ENCODE data around the gene EME2. TPM values are rescaled to one million over a fixed set of nuclear protein-coding genes. Genes with fewer than 3 reads are reported as not detected.
A peak's percentile ranks its signal among the peaks of the same experiment; 100 is the strongest.

Gene EME2
- total RNA-seq, 1 donor from 2014 or later, result 23.3 TPM

DNA sequence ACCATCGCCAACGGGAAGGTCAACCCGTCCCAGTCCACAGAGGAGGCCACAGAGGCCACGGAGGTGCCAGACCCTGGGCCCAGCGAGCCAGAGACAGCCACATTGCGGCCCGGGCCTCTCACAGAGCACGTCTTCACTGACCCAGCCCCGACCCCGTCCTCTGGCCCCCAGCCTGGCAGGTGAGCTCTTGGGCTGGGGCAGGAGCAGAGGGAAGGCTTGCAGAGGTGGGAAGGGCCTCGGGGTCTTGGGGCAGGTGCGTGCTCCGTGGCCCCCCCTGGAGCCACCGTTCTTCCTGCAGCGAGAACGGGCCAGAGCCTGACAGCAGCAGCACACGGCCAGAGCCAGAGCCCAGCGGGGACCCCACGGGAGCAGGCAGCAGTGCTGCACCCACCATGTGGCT is 6.4 kb upstream of the EME2 start:
- no peaks in the 10 kb centered on the region for H3K27me3 Mint-ChIP-seq (ENCODE audit: low read depth, unreplicated experiment)
- H3K9me3 Mint-ChIP-seq (ENCODE audit: unreplicated experiment), result no peaks in the 10 kb centered on the region
- no peaks in the 10 kb centered on the region for H3K27me3 ChIP-seq (ENCODE audit: insufficient read depth, low read length)
- H3K4me2 ChIP-seq (ENCODE audit: low read length), result no peak overlapping the region
- peaks cover 44% of the 10 kb centered on the region for H4K20me1 ChIP-seq (ENCODE audit: insufficient read depth, low read length)
- no peak overlapping the region for H3K4me3 Mint-ChIP-seq (ENCODE audit: unreplicated experiment)
- H3K27ac Mint-ChIP-seq (ENCODE audit: unreplicated experiment), result no peak overlapping the region
- no peak overlapping the region for H3K4me3 ChIP-seq (ENCODE audit: insufficient read depth, low read depth, low read length)
- H3K36me3 ChIP-seq (ENCODE audit: insufficient read depth, low read length), result no peaks in the 10 kb centered on the region
- TF ChIP-seq, protein P1, sequence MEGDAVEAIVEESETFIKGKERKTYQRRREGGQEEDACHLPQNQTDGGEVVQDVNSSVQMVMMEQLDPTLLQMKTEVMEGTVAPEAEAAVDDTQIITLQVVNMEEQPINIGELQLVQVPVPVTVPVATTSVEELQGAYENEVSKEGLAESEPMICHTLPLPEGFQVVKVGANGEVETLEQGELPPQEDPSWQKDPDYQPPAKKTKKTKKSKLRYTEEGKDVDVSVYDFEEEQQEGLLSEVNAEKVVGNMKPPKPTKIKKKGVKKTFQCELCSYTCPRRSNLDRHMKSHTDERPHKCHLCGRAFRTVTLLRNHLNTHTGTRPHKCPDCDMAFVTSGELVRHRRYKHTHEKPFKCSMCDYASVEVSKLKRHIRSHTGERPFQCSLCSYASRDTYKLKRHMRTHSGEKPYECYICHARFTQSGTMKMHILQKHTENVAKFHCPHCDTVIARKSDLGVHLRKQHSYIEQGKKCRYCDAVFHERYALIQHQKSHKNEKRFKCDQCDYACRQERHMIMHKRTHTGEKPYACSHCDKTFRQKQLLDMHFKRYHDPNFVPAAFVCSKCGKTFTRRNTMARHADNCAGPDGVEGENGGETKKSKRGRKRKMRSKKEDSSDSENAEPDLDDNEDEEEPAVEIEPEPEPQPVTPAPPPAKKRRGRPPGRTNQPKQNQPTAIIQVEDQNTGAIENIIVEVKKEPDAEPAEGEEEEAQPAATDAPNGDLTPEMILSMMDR (IDR thresholded peaks at IDR 0.05; ENCODE audit: insufficient read depth, low read depth, low read length), result no peak
- no peak for TF ChIP-seq EZH2 (IDR thresholded peaks at IDR 0.05; ENCODE audit: insufficient read depth, low read length)
- peaks cover 9% of the 10 kb centered on the region for H3K4me1 ChIP-seq (ENCODE audit: insufficient read depth, low read length)
- H3K36me3 Mint-ChIP-seq (ENCODE audit: low read depth, unreplicated experiment), result peaks cover 2% of the 10 kb centered on the region
- DNase-seq (ENCODE audit: low read depth), result no peak
- H2AFZ ChIP-seq (ENCODE audit: low read depth, low read length), result no peak overlapping the region
- no peaks in the 10 kb centered on the region for H3K79me2 ChIP-seq (ENCODE audit: insufficient read depth, low read length)
- H3K27ac ChIP-seq (ENCODE audit: low read depth, low read length), result no peak overlapping the region
- FAIRE-seq, result no peak
- H3K9me3 ChIP-seq (ENCODE audit: insufficient read depth, low read depth, low read length), result no peaks in the 10 kb centered on the region
- peaks cover 2% of the 10 kb centered on the region for H3K4me1 Mint-ChIP-seq (ENCODE audit: low read depth, unreplicated experiment)
- H3K9ac ChIP-seq (ENCODE audit: low read length), result no peak overlapping the region

DNA sequence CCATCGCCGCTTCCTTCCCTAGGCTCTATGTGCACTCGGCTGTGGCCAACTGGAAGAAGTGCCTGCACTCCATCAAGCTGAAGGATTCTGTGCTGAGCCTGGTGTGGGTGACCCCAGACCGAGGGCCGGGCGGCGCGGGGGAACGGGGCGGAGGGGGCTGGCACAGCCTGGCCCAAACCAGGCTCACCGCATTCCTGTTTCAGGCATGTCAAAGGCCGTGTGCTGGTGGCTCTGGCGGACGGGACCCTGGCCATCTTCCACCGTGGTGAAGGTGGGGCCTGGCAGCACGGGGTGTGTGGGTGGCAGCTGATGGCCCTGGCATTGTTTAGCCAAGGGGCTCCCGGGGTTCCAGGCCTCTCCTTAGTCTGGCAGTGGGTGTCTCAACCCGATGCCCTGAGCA is 5.9 kb upstream of the EME2 start:
- peaks cover 44% of the 10 kb centered on the region for H4K20me1 ChIP-seq (ENCODE audit: insufficient read depth, low read length)
- no peak overlapping the region for H3K27ac ChIP-seq (ENCODE audit: low read depth, low read length)
- Mint-ChIP-seq H3K9me3 (ENCODE audit: unreplicated experiment) (no peaks in the 10 kb centered on the region), H3K27ac (ENCODE audit: unreplicated experiment) (no peak overlapping the region), H3K36me3 (ENCODE audit: low read depth, unreplicated experiment) (no peaks in the 10 kb centered on the region), H3K27me3 (ENCODE audit: low read depth, unreplicated experiment) (no peaks in the 10 kb centered on the region), H3K4me3 (ENCODE audit: unreplicated experiment) (no peak overlapping the region), H3K4me1 (ENCODE audit: low read depth, unreplicated experiment) (peaks cover 2% of the 10 kb centered on the region)
- no peaks in the 10 kb centered on the region for H3K9me3 ChIP-seq (ENCODE audit: insufficient read depth, low read depth, low read length)
- no peaks in the 10 kb centered on the region for H3K27me3 ChIP-seq (ENCODE audit: insufficient read depth, low read length)
- no peak overlapping the region for H2AFZ ChIP-seq (ENCODE audit: low read depth, low read length)
- H3K36me3 ChIP-seq (ENCODE audit: insufficient read depth, low read length), result no peaks in the 10 kb centered on the region
- no peak for FAIRE-seq
- H3K4me1 ChIP-seq (ENCODE audit: insufficient read depth, low read length), result peaks cover 9% of the 10 kb centered on the region
- H3K79me2 ChIP-seq (ENCODE audit: insufficient read depth, low read length), result peaks cover under 1% of the 10 kb centered on the region
- H3K9ac ChIP-seq (ENCODE audit: low read length), result no peak overlapping the region
- H3K4me2 ChIP-seq (ENCODE audit: low read length), result no peak overlapping the region
- no peak for TF ChIP-seq EZH2 (IDR thresholded peaks at IDR 0.05; ENCODE audit: insufficient read depth, low read length)
- TF ChIP-seq, protein P1 (IDR thresholded peaks at IDR 0.05; ENCODE audit: insufficient read depth, low read depth, low read length), result no peak
- DNase-seq (ENCODE audit: low read depth), result no peak
- H3K4me3 ChIP-seq (ENCODE audit: insufficient read depth, low read depth, low read length), result no peak overlapping the region

DNA sequence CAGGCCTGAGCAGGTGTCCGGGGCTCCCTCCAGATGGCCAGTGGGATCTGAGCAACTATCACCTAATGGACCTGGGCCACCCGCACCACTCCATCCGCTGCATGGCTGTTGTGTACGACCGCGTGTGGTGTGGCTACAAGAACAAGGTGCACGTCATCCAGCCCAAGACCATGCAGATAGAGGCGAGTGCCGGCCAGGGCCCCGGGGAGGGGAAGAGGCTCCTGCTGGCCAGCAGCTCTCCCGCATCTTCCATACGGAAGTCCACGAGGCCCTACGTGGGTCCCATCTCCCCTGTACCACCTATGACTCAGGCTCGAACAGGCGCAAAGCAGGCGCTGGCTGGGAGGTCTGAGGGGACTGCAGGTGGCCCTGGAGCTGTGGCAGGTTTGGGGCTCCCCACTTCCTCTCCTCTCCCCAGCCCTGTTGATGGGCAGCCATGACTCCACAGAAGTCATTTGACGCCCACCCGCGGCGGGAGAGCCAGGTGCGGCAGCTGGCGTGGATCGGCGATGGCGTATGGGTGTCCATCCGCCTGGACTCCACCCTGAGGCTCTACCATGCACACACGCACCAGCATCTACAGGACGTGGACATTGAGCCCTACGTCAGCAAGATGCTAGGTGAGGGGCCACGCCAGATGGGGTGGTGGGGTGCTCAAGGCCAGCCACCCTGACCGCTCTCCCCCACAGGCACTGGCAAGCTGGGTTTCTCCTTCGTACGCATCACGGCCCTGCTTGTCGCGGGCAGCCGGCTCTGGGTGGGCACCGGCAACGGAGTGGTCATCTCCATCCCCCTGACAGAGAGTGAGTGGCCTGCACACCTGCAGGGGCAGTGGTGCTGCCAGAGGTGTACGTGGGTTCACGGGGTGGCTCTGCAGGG is 5.3 kb upstream of the EME2 start:
- Mint-ChIP-seq H3K36me3 (ENCODE audit: low read depth, unreplicated experiment) (no peaks in the 10 kb centered on the region), H3K27ac (ENCODE audit: unreplicated experiment) (peak overlapping the region; percentile 44), H3K4me3 (ENCODE audit: unreplicated experiment) (no peak overlapping the region), H3K9me3 (ENCODE audit: unreplicated experiment) (no peaks in the 10 kb centered on the region), H3K4me1 (ENCODE audit: low read depth, unreplicated experiment) (peaks cover 5% of the 10 kb centered on the region), H3K27me3 (ENCODE audit: low read depth, unreplicated experiment) (no peaks in the 10 kb centered on the region)
- TF ChIP-seq EZH2 (IDR thresholded peaks at IDR 0.05; ENCODE audit: insufficient read depth, low read length), result no peak
- TF ChIP-seq, protein P1 (IDR thresholded peaks at IDR 0.05; ENCODE audit: insufficient read depth, low read depth, low read length), result no peak
- Histone ChIP-seq H3K79me2 (ENCODE audit: insufficient read depth, low read length) (peaks cover 7% of the 10 kb centered on the region), H3K27ac (ENCODE audit: low read depth, low read length) (no peak overlapping the region), H3K36me3 (ENCODE audit: insufficient read depth, low read length) (no peaks in the 10 kb centered on the region), H4K20me1 (ENCODE audit: insufficient read depth, low read length) (peaks cover 50% of the 10 kb centered on the region), H3K4me3 (ENCODE audit: insufficient read depth, low read depth, low read length) (no peak overlapping the region), H2AFZ (ENCODE audit: low read depth, low read length) (no peak overlapping the region), H3K4me1 (ENCODE audit: insufficient read depth, low read length) (peaks cover 15% of the 10 kb centered on the region), H3K9ac (ENCODE audit: low read length) (no peak overlapping the region), H3K9me3 (ENCODE audit: insufficient read depth, low read depth, low read length) (no peaks in the 10 kb centered on the region), H3K4me2 (ENCODE audit: low read length) (no peak overlapping the region), H3K27me3 (ENCODE audit: insufficient read depth, low read length) (no peaks in the 10 kb centered on the region)
- no peak for DNase-seq (ENCODE audit: low read depth)
- FAIRE-seq, result no peak

All from astrocyte (in vitro differentiated cells and primary cell).